GM12874 (cell line): ENCODE measurements around the gene BABAM2.

ENCODE experiments used
- CTCF ChIP-seq: IDR thresholded peaks from 2 replicates; pipeline ENCODE4 v1.5.1; 2011; ENCODE audit warnings: low read depth, mild to moderate bottlenecking, control low read depth, low read length, moderate library complexity; ENCODE audit not compliant: insufficient read depth

Gene BABAM2

GRCh38 chr2:28345619-28346018 lies 455.1 kb downstream of the BABAM2 start:
- no peak for TF ChIP-seq CTCF

GRCh38 chr2:28346587-28346986 lies 456.1 kb downstream of the BABAM2 start:
- TF ChIP-seq CTCF = no peak

- TF ChIP-seq CTCF = no peak
Observed at GRCh38 chr2:28347193-28347592, 456.7 kb downstream of the BABAM2 start.

GRCh38 chr2:28347596-28347995 lies 457.1 kb downstream of the BABAM2 start:
- no peak for TF ChIP-seq CTCF

- no peak for TF ChIP-seq CTCF
Observed at GRCh38 chr2:28348149-28348567, 457.6 kb downstream of the BABAM2 start.

GRCh38 chr2:28348921-28349320 lies 458.4 kb downstream of the BABAM2 start:
- TF ChIP-seq CTCF = no peak

GRCh38 chr2:28349546-28350165 lies 459.1 kb downstream of the BABAM2 start:
- no peak for TF ChIP-seq CTCF
